DLD1 (cell line): ENCODE measurements around the gene DIP2C.
"Not testable (repeated sequence)": the region's sequence is repeated elsewhere in the genome, so short reads cannot be mapped to it uniquely, and the experiment has no call there.

Experiments
- in situ Hi-C: cut with HindIII; loops from 2 replicates; pipeline ENCODE4 v1.10.0; 2017; ENCODE audit warnings: low sequenced_read_pairs

The DIP2C gene

GRCh38 chr10:436013-436697 is 253.3 kb downstream of the DIP2C start:
- in situ Hi-C loops, result no loop called here

- in situ Hi-C loops, result no loop called here
These were observed 254.1 kb downstream of the DIP2C start for GRCh38 chr10:435397-435796.

- in situ Hi-C loops, result no loop called here
These were observed 259.8 kb downstream of the DIP2C start for GRCh38 chr10:429696-430095.

GRCh38 chr10:427761-428519 is 261.5 kb downstream of the DIP2C start:
- in situ Hi-C loops, result no loop called here

- in situ Hi-C loops, result not testable (repeated sequence)
These were observed 264.1 kb downstream of the DIP2C start for GRCh38 chr10:425365-425764.

GRCh38 chr10:424724-425123 is 264.7 kb downstream of the DIP2C start:
- in situ Hi-C loops, result not testable (repeated sequence)

- in situ Hi-C loops, result no loop called here
These were observed 266.3 kb downstream of the DIP2C start for GRCh38 chr10:423178-423577.

- in situ Hi-C loops, result no loop called here
These were observed 266.8 kb downstream of the DIP2C start for GRCh38 chr10:422675-423074.

- in situ Hi-C loops, result no loop called here
These were observed 267.2 kb downstream of the DIP2C start for GRCh38 chr10:422241-422640.

- in situ Hi-C loops, result no loop called here
These were observed 268.3 kb downstream of the DIP2C start for GRCh38 chr10:421170-421569.

GRCh38 chr10:420154-421121 is 269.0 kb downstream of the DIP2C start:
- in situ Hi-C loops, result no loop called here

GRCh38 chr10:418894-419293 is 270.6 kb downstream of the DIP2C start:
- in situ Hi-C loops, result no loop called here

- in situ Hi-C loops, result no loop called here
These were observed 271.2 kb downstream of the DIP2C start for GRCh38 chr10:418226-418625.

- in situ Hi-C loops, result no loop called here
These were observed 273.4 kb downstream of the DIP2C start for GRCh38 chr10:416091-416515.

GRCh38 chr10:413662-414071 is 275.8 kb downstream of the DIP2C start:
- in situ Hi-C loops, result no loop called here

GRCh38 chr10:412109-412508 is 277.4 kb downstream of the DIP2C start:
- in situ Hi-C loops, result no loop called here

- in situ Hi-C loops, result no loop called here
These were observed 277.9 kb downstream of the DIP2C start for GRCh38 chr10:411603-412002.

GRCh38 chr10:409408-410040 is 279.9 kb downstream of the DIP2C start:
- in situ Hi-C loops, result no loop called here

- in situ Hi-C loops, result no loop called here
These were observed 281.2 kb downstream of the DIP2C start for GRCh38 chr10:408236-408635.

GRCh38 chr10:406976-407375 is 282.5 kb downstream of the DIP2C start:
- in situ Hi-C loops, result no loop called here

- in situ Hi-C loops, result no loop called here
These were observed 283.8 kb downstream of the DIP2C start for GRCh38 chr10:405648-406047.
